Body of pancreas (tissue), 4 donors: ENCODE results near the gene KLLN. TPM values are rescaled to one million over a fixed set of nuclear protein-coding genes. Genes with fewer than 3 reads are reported as not detected.

ENCODE experiments used
- ATAC-seq: fragments of 150-250 bp; one replicate; pipeline ENCODE4 v1.9.1; 2016
- DNase-seq, 4 donors: peaks; one replicate each; pipeline ENCODE4 v3.0.0-alpha.2; 2019
- H3K27ac ChIP-seq, 4 donors: fragments of 200-600 bp; sonication (generic); 1 replicate in 3 of 4; 2 replicates in 1 of 4; pipeline versions ENCODE4 v1.5.1 to v1.6.1; 2016 to 2019; ENCODE audit warnings: mild to moderate bottlenecking in 1 of 4, mixed read lengths in 1 of 4, moderate library complexity in 1 of 4
- H3K27me3 ChIP-seq, 2 donors: fragments of 200-600 bp; sonication (generic); one replicate each; pipeline ENCODE4 v1.6.0; 2016; ENCODE audit warnings: mild to moderate bottlenecking in 1 of 2
- H3K36me3 ChIP-seq, 2 donors: fragments of 200-600 bp; sonication (generic); replicated peaks in 1 of 2; 2 replicates each; pipeline ENCODE4 v1.5.1; 2016; ENCODE audit warnings: low read depth in 2 of 2; ENCODE audit not compliant: insufficient read depth in 1 of 2
- H3K4me1 ChIP-seq: fragments of 200-600 bp; sonication (generic); one replicate; pipeline ENCODE4 v1.6.0; 2016
- H3K4me3 ChIP-seq, 2 donors: fragments of 200-600 bp; sonication (generic); 1 replicate in 1 of 2; 2 replicates in 1 of 2; pipeline ENCODE4 v1.5.1; 2016 to 2019
- H3K9me3 ChIP-seq, 3 donors: fragments of 200-600 bp; sonication (generic); 1 replicate in 2 of 3; 2 replicates in 1 of 3; pipeline ENCODE4 v1.5.1; 2016
- CTCF ChIP-seq, 7 experiments: fragments of 450-650 bp in 4 of 7; fragments of 200-600 bp in 3 of 7; sonication (generic) in 3 of 7; IDR thresholded peaks; one replicate each; pipeline ENCODE4 v1.5.1; 2016 to 2019; ENCODE audit warnings: antibody characterized with exemption in 7 of 7
- POLR2A ChIP-seq, 3 donors: fragments of 450-650 bp; IDR thresholded peaks; one replicate each; pipeline ENCODE4 v1.6.1; 2016; ENCODE audit warnings: antibody characterized with exemption in 3 of 3, mild to moderate bottlenecking in 2 of 3
- WGBS, 2 donors: methylation state at CpG; one replicate each; pipeline ENCODE4 v1.1.5; 2017; 5-methylcytosine and 5-hydroxymethylcytosine counted together
- intact Hi-C: fragments of 100-400 bp; cut with DNase I; formaldehyde crosslinking; loops from one replicate; pipeline ENCODE4 v1.15.1; 2023
- small RNA-seq: library from RNA; depleted of rRNA; stranded (forward); fragments of <200 nt; gene quantifications from one replicate; pipeline ENCODE3, GENCODE V24; 2016
- total RNA-seq, 2 donors: library from RNA; depleted of rRNA; stranded (reverse); fragments of >200 nt; gene quantifications; one replicate each; pipeline ENCODE4 v1.1.0, GENCODE V29; 2016

Gene KLLN
- total RNA-seq, 2 donors from 2014 or later: 0.78 to 0.99 TPM

DNA sequence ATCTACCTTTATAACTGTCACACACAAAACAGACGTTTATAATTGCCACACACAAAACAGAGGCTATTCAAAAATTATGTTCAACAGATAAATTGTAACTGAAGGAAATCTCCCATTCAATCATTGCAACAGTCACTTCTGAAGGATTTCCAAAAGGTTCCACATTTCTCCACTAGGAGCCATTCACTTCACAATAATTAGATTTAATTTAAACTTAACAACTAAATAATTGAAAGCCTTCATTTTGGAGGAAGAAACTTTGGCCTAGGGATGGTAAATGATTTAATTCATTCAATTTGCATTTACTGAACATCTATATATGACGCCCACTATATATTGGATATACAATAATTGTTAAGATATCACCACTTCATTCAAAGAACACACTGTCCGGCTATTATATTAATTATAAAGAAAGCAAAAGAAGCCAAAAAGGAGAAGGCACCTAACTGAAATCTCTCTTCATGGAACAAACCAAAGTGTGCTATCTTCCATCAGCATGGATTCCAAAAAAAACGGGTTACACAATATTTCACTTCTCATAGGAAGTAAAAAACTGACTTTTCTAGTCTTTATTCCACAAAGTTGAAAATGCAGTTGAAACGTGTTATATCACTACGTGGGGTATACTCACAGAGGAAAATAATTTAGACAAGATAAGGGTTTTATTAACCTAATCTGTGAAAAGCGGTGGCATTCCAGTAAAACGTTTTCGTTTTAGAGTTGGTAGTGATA is 47.0 kb downstream of the KLLN start:
- intact Hi-C loops: no loop called here
- no peak overlapping the region for H3K27ac ChIP-seq
- no peak overlapping the region for H3K4me3 ChIP-seq

More for the DNA sequence above, 47.0 kb downstream of the KLLN start:
- ATAC-seq (no peak), DNase-seq (no peak)
- no peaks in the 10 kb centered on the region for H3K36me3 ChIP-seq
- peaks cover 25% of the 10 kb centered on the region for H3K4me1 ChIP-seq
- H3K9me3 ChIP-seq: no peaks in the 10 kb centered on the region
- TF ChIP-seq CTCF (IDR thresholded peaks at IDR 0.05) (no peak), POLR2A (IDR thresholded peaks at IDR 0.05) (no peak)
- no peaks in the 10 kb centered on the region for H3K27me3 ChIP-seq
- 48 to 61% methylated on average over 9 of the region's 9 CpGs for WGBS, 2 donors

Small RNA genes lying within 50 kb of the gene (small RNA-seq; reads per million reads assigned to genes)
- gene RN7SL78P: not detected

Other genes starting within 250 kb of the KLLN start
- gene PAPSS2, start 203.7 kb downstream of the KLLN start, total RNA-seq: 10 to 100 TPM; 16.9 to 17.5 TPM
- 10 to 100 TPM in 1 of 2 donors, 1 to 10 TPM in 1; 9.6 to 16.9 TPM for gene ATAD1, start 45.3 kb downstream of the KLLN start, total RNA-seq
- 100 to 1,000 TPM; 105 to 227 TPM for gene PTEN, start 92 bp upstream of the KLLN start, total RNA-seq